NCI-H1436 (cell line): ENCODE data around the gene EXOC2.
"Not testable (repeated sequence)": the region's sequence is repeated elsewhere in the genome, so short reads cannot be mapped to it uniquely, and the experiment has no call there.

ENCODE experiments used
- DNase-seq: peaks from one replicate; lab custom pipeline; 2025; lab: John Stamatoyannopoulos, UW

The EXOC2 gene

GRCh38 chr6:628766-629165, 64.2 kb downstream of the EXOC2 start:
- DNase-seq, result no peak

GRCh38 chr6:626236-626635, 66.7 kb downstream of the EXOC2 start:
- no peak for DNase-seq

GRCh38 chr6:624979-625378, 68.0 kb downstream of the EXOC2 start:
- no peak for DNase-seq

- DNase-seq, result no peak
Observed at GRCh38 chr6:622462-622861, 70.5 kb downstream of the EXOC2 start.

GRCh38 chr6:621931-622330, 71.0 kb downstream of the EXOC2 start:
- no peak for DNase-seq

GRCh38 chr6:620950-621349, 72.0 kb downstream of the EXOC2 start:
- no peak for DNase-seq

GRCh38 chr6:620166-620565, 72.8 kb downstream of the EXOC2 start:
- DNase-seq, result no peak

GRCh38 chr6:617456-618100, 75.4 kb downstream of the EXOC2 start:
- DNase-seq, result no peak

- DNase-seq, result no peak
Observed at GRCh38 chr6:613981-614380, 79.0 kb downstream of the EXOC2 start.

- no peak for DNase-seq
Observed at GRCh38 chr6:611928-612327, 81.0 kb downstream of the EXOC2 start.

- DNase-seq, result no peak
Observed at GRCh38 chr6:610882-611281, 82.1 kb downstream of the EXOC2 start.

GRCh38 chr6:609905-610304, 83.0 kb downstream of the EXOC2 start:
- DNase-seq, result no peak

GRCh38 chr6:606829-607379, 86.0 kb downstream of the EXOC2 start:
- no peak for DNase-seq

- DNase-seq, result not testable (repeated sequence)
Observed at GRCh38 chr6:605895-606294, 87.0 kb downstream of the EXOC2 start.

- DNase-seq, result no peak
Observed at GRCh38 chr6:604579-604978, 88.4 kb downstream of the EXOC2 start.

GRCh38 chr6:603265-603664, 89.7 kb downstream of the EXOC2 start:
- DNase-seq, result no peak

GRCh38 chr6:599576-600448, 93.1 kb downstream of the EXOC2 start:
- no peak for DNase-seq

- no peak for DNase-seq
Observed at GRCh38 chr6:593907-594212, 99.1 kb downstream of the EXOC2 start.

GRCh38 chr6:593139-593906, 99.6 kb downstream of the EXOC2 start:
- peak; percentile 49 for DNase-seq

- DNase-seq, result no peak
Observed at GRCh38 chr6:589090-589489, 103.8 kb downstream of the EXOC2 start.

GRCh38 chr6:586553-586952, 106.4 kb downstream of the EXOC2 start:
- DNase-seq, result no peak

- no peak for DNase-seq
Observed at GRCh38 chr6:583635-584034, 109.3 kb downstream of the EXOC2 start.

- no peak for DNase-seq
Observed at GRCh38 chr6:583116-583515, 109.8 kb downstream of the EXOC2 start.
